ENCODE data around the gene PCNX2. TPM values are rescaled to one million over a fixed set of nuclear protein-coding genes. Genes with fewer than 3 reads are reported as not detected.
A peak's percentile ranks its signal among the peaks of the same experiment; 100 is the strongest.

PCNX2 gene
- total and polyA plus RNA-seq, 10 of the 15 experiments (the other 5 are each of a cell fraction or from before 2014, with no cell fraction given) = 2.1 to 16.4 (median 8.1) TPM

DNA sequence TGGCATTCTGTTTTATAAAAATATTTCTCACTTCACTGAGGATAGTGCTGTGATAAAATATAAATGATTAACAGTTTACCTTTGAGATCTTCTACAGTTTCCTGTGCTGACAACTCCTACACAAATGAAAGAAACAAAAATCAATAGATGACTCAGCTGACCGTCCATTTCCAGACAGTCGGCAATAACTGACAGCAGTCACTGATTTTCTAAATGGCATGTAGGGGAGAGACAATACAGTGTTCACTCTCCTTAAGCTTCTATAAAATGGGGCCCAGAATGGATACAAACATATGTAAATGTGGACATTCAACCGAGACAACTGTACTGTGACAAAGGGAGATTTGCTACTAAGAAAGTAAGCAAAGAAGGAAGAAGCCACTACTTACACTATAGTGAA lies 34.3 kb downstream of the PCNX2 start (continued):
- TF ChIP-seq SKIL (IDR thresholded peaks at IDR 0.05; ENCODE audit: low read depth, poor library complexity, severe bottlenecking) = peak; percentile 20
- no peak for TF ChIP-seq RELA (IDR thresholded peaks at IDR 0.05; ENCODE audit: borderline replicate concordance, partially characterized antibody)
- peak in 1 of 2 experiments; percentile 41; a peak in 1 of 4 replicates for TF ChIP-seq ETV6 (conservative IDR thresholded peaks at IDR 0.05 in 1 of 2, IDR thresholded peaks at IDR 0.05 in 1 of 2; ENCODE audit: borderline replicate concordance in 1 of 2, low read depth in 1 of 2)
- TF ChIP-seq, protein P1, sequence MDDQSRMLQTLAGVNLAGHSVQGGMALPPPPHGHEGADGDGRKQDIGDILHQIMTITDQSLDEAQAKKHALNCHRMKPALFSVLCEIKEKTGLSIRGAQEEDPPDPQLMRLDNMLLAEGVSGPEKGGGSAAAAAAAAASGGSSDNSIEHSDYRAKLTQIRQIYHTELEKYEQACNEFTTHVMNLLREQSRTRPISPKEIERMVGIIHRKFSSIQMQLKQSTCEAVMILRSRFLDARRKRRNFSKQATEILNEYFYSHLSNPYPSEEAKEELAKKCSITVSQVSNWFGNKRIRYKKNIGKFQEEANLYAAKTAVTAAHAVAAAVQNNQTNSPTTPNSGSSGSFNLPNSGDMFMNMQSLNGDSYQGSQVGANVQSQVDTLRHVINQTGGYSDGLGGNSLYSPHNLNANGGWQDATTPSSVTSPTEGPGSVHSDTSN (IDR thresholded peaks at IDR 0.05; ENCODE audit: insufficient replicate concordance, low read depth, low read length) = peak; percentile 53
- TF ChIP-seq ZBTB11 (CRISPR knock-in tag; IDR thresholded peaks at IDR 0.05) = no peak

Measured in GM12878 (cell line).